Measurements from ENCODE around the gene FCMR.
"Not testable (repeated sequence)": the region's sequence is repeated elsewhere in the genome, so short reads cannot be mapped to it uniquely, and the experiment has no call there.

The FCMR gene

DNA sequence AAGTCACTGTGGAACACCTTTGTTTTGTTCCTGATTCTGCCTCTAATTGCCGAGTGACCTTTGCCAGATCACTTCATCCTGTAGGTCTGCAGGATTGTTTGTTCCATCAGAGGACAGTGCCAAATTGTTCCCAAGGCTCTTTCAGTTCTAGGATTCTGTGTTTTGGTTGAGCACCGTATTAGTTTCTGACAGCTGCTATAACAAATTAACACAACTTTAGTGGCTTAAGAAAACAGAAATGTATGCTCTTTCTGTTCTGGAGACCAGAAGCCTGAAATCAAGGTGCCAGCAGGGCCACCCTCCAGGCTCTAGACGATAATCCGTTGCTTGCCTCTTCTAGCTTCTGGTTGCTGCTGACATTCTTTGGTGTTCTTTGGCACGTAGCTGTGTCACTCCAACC is 27.9 kb upstream of the FCMR start:
- no peak for DNase-seq

- no peak for DNase-seq
These were observed 27.5 kb upstream of the FCMR start for GRCh38 chr1:206949208-206949607.

- DNase-seq = no peak
These were observed 25.5 kb upstream of the FCMR start for GRCh38 chr1:206947255-206947654.

- DNase-seq = no peak
These were observed 24.5 kb upstream of the FCMR start, which contains the start of gene PIGR for GRCh38 chr1:206946261-206946660. Gene PIGR (minus strand): TSS chr1:206946466. CDS start chr1:206940531, 5,935 bp downstream.

DNA sequence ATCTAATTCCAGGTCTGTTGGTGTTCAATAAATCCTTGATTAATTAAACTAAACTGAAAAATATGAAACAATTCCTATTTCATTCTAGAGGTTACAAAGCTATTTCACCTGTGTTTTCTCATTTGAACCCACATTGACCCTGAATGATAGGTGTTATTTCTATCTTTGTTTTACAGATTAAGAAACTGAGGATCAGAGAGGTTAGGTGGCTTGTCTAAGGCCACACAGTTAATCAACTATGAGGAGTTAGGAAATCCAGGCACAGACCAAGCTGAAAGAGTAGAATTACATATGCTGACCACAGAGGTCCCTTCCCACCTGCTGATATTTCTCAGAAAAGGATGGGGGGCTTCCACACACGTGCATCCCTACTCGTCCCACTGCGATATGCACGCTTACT is 24.0 kb upstream of the FCMR start:
- DNase-seq = no peak

- no peak for DNase-seq
These were observed 23.0 kb upstream of the FCMR start for GRCh38 chr1:206944703-206945102.

DNA sequence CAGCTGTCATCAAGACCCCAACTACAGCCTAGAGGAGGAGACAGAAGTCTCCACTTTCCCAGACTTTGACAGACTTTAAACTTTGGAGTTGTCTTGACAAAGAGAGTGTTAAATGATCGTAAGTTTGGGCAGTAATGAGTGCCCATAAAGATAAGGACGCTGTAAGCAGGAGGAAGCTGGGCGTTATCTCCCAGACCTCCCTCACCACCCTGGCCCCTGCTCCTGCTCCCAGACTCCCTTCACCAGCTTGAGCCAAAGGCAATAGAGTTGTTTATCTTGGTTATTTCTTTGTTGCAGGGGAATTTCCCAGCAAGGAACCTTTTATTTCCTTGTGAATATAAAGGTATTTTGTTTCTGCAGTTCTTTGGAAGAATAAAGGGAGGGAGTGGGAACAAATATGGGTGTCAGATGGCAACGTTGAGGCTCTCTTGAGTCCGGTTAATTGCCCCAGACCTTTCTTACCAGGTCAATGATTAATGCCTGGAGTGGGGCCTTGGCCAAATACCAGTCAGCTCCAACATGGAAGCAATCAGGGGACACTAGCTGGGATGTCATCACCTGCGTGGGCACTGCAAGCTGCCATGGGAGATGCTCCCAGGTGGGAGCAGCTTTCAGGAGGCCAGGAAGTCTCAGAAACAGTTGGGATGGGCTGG is 20.2 kb upstream of the FCMR start:
- no peak for DNase-seq

DNA sequence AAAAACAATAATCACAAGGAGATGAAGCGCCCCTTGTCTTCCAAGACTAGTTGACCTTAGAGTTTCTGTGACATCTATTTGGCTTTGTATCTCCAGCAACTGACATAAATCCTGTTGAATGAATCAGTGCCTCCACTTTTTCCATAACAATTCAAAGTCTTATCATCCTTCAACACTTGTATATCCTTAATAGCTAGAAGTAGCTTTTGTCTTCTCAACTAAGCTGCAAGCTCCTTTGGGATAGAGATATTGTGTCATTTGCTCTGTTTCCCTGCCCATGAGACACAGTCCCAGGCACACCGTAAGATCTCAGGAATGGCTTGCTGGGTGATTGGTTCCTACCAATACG is 18.8 kb upstream of the FCMR start:
- DNase-seq = no peak

DNA sequence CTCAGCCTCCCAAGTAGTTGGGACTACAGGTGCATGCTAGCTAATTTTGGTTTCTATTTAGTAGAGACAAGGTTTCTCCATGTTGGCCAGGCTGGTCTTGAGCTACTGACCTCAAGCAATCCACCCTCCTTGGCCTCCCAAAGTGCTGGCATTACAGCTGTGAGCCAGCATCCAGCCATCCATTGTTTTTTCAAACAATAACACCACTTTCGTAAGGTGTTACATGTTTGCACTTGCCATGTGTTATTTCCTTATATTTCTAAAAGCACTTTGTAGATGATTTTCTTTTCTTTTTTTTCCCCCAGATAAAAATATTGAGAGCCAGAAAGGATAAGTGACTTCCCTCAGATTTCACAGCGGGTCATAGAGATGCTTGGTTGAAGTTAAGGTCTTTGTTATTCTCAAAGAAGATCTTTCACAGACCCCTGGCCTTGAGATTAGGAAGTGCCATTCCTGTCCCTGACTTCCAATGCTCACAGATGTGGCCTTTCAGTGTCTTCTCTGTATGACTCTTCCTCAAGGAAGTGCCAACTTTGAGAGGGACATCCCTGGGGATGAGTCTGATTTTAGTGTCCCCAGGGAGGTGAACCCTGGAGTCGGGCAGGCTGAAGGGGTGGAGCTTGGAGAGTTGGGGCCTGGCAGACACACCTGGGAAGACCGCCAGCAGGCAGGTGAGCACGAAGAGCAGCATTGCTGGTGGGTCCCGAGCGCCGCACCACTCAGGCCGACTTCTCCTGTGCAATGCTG is 18.3 kb upstream of the FCMR start:
- no peak for DNase-seq

- DNase-seq = no peak
These were observed 17.4 kb upstream of the FCMR start for GRCh38 chr1:206939131-206939530.

GRCh38 chr1:206937425-206937824 is 15.7 kb upstream of the FCMR start:
- DNase-seq = no peak

- no peak for DNase-seq
These were observed 13.8 kb upstream of the FCMR start for GRCh38 chr1:206935491-206936067.

DNA sequence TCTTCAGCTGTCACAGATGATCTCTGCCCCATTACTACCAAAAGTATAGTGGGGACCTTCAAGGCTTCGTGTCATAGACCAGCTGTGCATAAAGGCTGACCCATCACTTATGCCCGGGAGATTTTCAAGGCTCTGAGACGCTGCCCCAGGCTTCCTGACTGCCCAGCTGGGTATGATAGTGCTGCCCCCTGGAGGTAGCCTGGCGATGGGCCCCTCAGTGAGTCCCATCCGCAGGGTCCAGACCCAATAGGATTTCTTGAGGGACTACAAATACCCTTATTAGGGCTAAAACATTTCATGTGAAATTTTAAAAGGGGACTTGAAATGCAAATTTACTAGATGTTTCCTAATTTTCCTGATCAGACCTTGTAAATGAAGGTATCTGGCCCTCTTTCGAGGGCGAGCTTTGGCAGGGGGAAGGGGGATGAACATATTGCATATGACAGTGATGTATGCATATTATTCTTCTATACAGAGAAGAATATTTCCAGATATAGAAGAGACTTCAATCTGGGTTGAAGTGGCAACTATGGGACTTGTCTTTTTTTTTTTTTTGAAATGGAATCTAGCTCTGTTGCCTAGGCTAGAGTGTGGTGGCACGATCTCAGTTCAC is 11.7 kb upstream of the FCMR start:
- DNase-seq = peak; percentile 55

DNA sequence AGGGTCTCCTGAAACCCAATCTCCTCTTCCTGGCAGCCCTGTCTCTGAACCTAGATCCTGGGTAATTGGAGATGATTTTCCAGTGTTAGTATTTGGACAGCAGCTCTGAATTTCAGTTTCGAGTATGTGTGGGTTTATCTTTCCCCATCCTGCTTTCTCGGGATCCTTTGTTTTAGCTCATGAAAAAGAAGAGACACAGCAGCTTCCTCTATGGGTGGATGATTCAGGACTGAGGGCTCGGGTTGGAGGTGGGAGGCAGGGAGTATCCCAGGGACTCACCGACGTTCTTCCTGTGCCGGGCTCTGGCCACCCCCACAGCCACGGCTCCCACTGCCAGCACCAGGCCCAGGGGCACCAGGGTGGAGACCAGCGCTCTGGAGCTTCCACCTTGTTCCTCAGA is 10.4 kb upstream of the FCMR start:
- no peak for DNase-seq

DNA sequence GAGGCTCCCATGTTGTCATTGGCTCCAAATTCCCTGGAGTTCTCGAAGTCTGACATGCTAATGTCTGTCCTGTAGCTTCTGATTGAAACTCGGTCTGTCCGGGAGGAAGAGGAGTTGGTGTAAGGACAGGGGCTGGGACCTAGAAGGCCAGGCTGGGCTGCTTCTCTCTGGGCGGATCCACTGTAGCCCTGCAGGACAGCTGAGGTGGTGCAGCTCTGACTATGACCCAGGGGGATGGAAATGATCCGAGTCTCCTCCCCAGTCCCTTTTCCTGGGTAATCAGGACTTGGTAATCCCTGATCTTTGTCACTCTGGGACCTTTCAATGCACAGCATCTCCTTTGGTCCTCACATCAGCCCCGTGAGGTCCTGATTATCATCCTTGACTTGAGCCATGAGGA is 10.0 kb upstream of the FCMR start:
- no peak for DNase-seq

DNA sequence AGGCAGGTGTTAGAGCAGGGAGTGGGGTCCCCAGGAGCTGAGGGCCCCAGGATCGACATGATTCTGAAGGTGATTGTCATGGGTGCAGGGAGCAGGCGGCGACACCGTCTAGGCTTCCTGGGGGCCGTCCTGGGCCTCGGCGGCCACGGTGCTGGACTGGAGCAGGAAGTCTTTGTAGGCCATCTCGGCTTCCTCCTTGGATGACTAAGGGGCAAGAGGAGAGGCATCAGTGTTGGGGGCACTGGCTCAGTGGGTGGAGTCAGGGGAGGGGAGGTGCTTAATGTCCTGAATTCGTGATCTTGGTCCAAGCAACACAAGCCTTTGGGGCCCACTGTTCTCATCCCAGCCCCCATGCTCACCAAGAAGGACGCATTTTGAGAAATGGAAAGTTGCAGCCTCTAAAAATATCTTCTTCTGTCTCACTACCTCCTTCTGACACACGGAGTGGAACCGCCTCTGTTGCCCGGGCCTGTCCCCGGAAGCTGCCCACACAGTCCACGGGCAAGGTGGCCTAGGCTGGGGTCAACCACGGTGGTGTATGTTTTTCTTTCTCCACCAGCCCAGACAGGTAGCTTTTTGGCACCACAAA is 8.6 kb upstream of the FCMR start:
- DNase-seq = no peak

- DNase-seq = no peak
These were observed 7.8 kb upstream of the FCMR start for GRCh38 chr1:206929524-206929923.

DNA sequence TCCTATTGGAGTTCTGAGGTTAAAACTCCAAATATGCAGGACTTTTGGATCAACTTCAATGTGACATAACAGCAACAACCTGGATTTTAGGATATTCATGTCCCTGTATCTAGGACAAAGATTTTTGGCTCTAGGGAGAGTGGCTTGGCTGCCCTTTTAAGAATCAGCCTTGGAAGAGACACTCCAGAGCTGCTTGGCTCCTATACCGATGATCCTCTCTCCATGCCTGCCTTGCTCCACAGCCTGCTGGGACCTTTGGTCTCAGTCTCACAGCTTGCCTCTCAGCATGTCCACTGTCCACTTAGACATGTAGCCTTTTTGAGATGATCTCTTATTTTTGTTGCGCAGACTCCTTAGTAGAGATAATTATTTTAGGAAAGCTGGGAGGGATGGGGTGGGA is 4.5 kb upstream of the FCMR start:
- no peak for DNase-seq

GRCh38 chr1:206925106-206925736 is 3.5 kb upstream of the FCMR start:
- peak; percentile 52 for DNase-seq

DNA sequence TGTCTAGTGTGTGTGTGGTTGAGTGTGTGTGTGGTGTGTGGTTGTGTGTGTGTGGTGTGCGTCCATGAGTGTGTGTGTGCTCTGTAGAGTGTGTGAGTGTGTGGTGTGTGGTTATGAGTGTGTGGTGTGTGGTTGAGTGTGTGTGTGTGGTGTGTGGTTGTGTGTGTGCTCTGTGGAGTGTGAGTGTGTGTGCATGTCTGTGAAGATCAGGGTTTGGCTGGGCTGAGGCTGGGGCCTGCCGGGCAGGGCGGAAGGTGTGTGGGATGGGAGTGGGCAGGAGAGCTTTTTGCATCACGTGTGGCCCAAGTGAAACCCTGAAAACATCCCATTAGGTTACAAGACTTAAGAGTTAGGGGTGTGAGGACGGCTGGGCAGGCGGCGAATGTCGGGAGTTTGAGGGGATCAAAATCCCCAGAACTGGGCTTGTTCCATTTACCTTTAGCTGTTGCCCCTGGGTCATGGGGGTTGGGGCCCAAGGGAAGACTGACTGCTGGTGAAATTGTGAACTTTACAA is 2.9 kb upstream of the FCMR start:
- DNase-seq = no peak

DNA sequence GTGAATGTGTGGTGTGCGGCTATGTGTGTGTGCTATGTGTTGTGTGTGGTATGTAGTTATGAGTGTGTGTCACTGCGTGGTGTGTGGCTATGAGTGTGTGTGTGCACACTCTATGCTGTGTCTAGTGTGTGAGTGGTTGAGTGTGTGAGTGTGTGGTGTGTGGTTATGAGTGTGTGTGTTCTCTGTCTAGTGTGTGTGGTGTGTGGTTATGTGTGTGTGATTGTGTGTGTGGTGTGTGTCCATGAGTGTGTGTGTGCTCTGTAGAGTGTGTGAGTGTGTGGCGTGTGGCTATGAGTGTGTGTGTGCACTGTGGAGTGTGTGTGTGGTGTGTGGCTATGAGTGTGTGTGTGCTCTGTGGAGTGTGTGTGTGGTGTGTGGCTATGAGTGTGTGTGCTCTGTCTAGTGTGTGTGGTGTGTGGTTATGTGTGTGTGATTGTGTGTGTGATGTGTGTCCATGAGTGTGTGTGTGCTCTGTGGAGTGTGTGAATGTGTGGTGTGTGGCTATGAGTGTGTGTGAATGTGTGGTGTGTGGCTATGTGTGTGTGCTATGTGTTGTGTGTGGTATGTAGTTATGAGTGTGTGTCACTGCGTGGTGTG is 2.3 kb upstream of the FCMR start:
- not testable (repeated sequence) for DNase-seq
